AG10803 (cell line): ENCODE measurements around the gene SUPT4H1.

Experiments
- DNase-seq: peaks from one replicate; pipeline ENCODE4 v3.0.0; 2010; ENCODE audit warnings: low read depth
- H3K4me3 ChIP-seq: 2 replicates; pipeline ENCODE4 v1.5.1; 2011; ENCODE audit warnings: mild to moderate bottlenecking, low read length, control low read depth
- TF ChIP-seq, protein P1 (sequence below): conservative IDR thresholded peaks from 2 replicates; pipeline ENCODE4 v1.5.1; 2011; ENCODE audit warnings: mild to moderate bottlenecking, low read length, control low read depth, inconsistent platforms

Gene SUPT4H1

DNA sequence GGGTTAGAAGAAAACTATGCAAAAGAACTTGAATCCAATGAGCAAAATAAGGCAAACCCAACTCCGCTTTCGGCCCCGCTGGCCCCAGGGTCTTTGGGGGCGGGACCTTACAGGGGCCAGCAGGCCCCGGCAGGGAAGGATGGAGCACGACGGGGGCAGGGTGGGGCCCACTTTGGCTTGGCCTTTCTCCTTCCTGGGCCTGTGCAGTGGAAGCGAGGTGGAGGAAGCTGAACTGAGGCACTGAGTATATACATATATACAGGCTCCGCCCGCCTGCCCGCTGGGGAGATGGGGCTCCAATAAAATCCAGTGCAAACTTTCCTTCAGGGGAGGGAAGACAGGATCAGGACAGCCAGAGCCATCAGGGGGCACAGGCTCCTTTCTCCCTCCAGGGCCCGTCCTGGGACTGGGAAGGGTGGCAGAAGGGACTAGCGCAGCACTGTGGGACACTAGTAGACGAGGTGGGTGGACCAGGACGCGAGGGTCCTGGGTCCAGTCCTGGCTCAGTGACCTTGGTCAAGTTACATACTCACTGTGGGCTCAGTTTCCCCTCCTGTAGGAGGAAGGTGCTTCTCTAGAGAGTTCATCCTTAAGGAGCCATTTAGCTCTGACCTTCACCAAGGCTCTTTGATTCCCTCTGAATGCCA, 50.4 kb downstream of the SUPT4H1 start:
- H3K4me3 ChIP-seq: no peak overlapping the region
- DNase-seq: no peak
- TF ChIP-seq, protein P1, sequence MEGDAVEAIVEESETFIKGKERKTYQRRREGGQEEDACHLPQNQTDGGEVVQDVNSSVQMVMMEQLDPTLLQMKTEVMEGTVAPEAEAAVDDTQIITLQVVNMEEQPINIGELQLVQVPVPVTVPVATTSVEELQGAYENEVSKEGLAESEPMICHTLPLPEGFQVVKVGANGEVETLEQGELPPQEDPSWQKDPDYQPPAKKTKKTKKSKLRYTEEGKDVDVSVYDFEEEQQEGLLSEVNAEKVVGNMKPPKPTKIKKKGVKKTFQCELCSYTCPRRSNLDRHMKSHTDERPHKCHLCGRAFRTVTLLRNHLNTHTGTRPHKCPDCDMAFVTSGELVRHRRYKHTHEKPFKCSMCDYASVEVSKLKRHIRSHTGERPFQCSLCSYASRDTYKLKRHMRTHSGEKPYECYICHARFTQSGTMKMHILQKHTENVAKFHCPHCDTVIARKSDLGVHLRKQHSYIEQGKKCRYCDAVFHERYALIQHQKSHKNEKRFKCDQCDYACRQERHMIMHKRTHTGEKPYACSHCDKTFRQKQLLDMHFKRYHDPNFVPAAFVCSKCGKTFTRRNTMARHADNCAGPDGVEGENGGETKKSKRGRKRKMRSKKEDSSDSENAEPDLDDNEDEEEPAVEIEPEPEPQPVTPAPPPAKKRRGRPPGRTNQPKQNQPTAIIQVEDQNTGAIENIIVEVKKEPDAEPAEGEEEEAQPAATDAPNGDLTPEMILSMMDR: no peak

GRCh38 chr17:58300336-58300735, 51.7 kb downstream of the SUPT4H1 start:
- TF ChIP-seq, protein P1: no peak
- no peak for DNase-seq
- no peak overlapping the region for H3K4me3 ChIP-seq
